HG03378 (cell line): Measurements from ENCODE around the gene STAT6.

ENCODE experiments used
- ATAC-seq: cut with Tn5 transposase; IDR thresholded peaks from one replicate; pipeline ENCODE4 v1.9.1; 2021; ENCODE audit warnings: mild to moderate bottlenecking, moderate library complexity; ENCODE audit not compliant: unreplicated experiment

The STAT6 gene

GRCh38 chr12:57111031-57111734 lies at the start of gene STAT6:
STAT6 (minus strand) TSS chr12:57111362; CDS start chr12:57108278, 3,084 bp downstream.
- peak; percentile 41 for ATAC-seq

DNA sequence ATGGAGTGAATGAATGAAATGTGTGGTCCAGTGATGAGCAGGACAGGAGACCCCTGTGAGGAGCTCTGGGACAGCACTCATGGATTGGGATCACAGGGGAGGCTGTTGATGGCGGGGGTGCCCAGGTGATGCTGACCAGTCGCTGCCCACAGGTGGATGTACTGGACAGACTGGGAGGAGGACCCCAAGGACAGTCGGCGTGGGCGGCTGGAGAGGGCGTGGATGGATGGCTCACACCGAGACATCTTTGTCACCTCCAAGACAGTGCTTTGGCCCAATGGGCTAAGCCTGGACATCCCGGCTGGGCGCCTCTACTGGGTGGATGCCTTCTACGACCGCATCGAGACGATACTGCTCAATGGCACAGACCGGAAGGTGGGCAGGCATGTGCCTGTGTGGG lies 49.6 kb upstream of the STAT6 start:
- no peak for ATAC-seq

DNA sequence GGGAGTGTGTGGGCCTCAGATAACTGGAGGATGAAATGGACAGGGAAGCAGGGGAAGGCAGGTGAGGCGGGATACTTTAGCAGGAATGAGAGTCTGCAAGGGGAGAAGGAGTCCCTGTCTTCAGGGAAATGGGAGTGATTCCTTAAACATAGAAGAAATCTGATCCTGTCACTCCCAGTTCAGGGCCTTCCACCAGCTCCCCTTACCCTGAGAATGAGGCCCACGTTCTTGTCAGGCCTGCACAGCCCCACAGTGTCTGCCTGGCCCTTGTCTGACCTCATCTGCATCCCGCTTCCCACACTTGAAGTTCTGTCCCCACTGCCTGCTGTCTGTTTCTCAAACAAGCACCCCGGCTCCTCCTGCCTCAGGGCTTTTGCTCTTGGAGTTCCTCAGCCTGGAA lies 48.9 kb upstream of the STAT6 start:
- ATAC-seq = no peak

DNA sequence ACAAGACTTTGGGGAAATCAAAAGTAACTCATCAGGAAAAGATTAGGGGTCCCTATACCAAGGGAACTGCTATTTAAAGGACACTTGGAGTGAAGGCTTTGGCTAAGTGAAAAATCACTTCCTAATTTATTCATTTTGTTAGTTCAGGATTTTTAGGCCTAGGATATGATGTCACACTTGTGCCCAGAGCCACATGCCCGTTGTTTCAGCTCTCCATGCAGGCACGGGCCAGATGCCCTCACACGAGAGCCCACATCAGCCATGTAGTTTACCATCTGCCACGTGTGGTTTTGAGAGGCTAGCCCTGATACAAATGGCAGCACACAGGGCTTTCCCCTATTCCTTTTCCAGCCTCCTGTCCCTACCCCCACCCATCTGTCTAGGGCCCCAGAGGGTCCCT lies 48.1 kb upstream of the STAT6 start:
- no peak for ATAC-seq

DNA sequence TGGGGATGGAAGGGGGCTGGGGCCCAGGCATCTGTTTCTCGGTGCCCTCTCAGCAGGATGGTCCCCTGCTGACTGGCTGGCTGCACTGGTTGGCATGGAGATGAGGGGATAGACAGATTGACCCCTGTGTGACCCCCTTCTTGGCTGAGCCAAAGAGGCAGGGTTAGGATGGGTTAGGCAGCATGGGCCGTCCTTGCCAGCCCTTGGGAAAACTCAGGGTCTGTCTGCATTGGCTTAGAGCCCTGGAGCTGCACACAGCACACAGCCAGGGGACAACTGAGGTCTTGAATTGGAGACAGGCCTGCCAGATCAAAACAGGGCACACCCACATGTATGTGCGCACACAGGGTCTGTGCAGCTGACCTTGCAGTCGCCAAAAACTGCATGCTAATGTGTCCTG lies 47.5 kb upstream of the STAT6 start:
- ATAC-seq = no peak

GRCh38 chr12:57158186-57158585 lies 47.0 kb upstream of the STAT6 start:
- no peak for ATAC-seq

GRCh38 chr12:57157588-57158173 lies 46.5 kb upstream of the STAT6 start:
- ATAC-seq = no peak

DNA sequence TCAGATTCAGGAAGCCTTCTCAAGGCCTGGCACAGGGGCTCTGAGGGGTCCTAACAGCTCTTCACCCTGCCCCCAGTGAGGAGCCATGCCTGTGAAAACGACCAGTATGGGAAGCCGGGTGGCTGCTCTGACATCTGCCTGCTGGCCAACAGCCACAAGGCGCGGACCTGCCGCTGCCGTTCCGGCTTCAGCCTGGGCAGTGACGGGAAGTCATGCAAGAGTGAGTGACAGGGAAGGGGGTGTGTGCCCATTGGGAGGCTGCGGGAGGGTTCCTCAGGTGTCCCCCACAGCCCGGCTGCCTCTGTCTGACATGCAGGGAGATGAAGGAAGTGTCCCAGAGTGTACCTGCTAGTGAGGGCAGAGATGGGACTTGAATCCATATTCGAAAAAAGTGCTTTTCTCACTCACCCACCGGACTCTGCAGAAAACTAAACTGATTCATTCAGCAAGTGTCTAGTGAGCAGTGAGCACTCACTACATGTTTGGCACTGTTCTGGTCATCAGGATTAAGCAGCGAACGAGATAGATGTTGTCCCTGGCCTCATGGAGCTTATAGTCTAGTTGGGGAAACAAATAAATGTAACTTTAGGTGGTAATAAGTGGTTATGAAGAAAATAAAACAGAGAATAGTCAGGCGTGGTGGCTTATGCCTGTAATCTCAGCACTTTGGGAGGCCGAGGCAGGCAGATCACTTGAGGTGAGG lies 45.7 kb upstream of the STAT6 start:
- ATAC-seq = no peak

GRCh38 chr12:57154804-57155434 lies 43.8 kb upstream of the STAT6 start:
- ATAC-seq = no peak

- ATAC-seq = no peak
These were observed 42.9 kb upstream of the STAT6 start for GRCh38 chr12:57154076-57154475.

- no peak for ATAC-seq
These were observed 42.3 kb upstream of the STAT6 start for GRCh38 chr12:57153415-57153997.

DNA sequence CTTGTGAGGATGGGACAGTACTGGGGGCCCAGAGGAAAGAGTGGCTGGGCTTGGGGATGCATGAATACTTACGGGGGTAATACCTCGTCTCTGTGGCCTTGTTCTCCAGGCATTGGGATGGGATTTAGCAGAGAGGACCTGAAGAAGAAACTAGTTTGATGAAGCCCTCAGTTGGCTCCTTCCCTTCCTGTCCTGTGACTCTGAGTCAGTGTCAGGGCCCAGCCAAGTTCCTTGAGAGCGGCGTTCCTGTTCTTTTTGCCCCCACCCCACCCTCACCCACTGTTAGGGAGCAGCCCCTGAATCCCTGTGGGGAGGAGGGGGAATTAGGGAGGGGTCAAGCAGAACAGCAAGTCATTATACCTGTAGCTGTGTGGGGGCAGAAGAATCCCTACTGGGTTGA lies 41.5 kb upstream of the STAT6 start:
- ATAC-seq = no peak

DNA sequence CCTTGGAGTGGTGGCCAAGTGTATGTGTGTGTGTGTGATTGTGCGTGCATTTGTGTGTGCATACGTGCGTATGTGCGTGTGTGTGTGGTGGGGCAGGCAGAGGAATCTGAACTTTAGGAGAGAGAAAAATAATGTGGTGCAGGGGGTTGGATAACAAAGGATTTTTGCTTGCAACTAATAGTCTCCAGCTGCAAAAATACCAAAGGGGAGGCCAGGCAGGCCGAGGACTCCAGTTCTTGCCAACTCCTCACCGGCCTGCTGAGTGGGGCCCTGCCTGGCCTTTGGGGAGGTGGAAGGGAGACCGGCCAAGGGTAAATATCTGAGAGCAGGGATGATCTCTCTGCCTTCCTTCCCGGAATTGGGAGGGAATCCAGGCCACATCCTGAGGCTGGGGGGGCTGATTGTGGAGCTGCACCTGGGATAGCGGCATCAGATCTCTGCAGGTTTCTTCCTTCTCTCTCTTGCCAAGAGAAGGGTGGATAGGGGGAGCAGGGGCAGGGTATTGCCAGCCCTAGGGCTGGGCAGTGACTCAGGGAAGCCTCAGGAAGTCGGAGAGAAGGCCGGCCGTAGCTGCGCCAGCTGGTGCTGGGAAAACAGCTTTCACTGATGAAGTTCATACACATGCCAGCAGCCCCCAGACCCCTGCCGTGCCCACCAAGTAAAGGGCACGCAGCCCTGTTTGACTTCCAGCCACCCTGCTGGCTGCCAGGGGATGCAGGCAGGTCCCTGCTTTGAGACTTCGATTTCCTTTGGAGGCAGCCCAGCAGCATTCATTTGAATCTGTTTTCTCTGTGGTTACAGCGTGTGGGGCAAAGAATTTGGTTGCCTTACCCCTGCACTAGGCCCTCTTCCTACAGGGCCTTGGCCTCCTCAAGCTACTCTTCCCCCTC lies 40.8 kb upstream of the STAT6 start:
- no peak for ATAC-seq

DNA sequence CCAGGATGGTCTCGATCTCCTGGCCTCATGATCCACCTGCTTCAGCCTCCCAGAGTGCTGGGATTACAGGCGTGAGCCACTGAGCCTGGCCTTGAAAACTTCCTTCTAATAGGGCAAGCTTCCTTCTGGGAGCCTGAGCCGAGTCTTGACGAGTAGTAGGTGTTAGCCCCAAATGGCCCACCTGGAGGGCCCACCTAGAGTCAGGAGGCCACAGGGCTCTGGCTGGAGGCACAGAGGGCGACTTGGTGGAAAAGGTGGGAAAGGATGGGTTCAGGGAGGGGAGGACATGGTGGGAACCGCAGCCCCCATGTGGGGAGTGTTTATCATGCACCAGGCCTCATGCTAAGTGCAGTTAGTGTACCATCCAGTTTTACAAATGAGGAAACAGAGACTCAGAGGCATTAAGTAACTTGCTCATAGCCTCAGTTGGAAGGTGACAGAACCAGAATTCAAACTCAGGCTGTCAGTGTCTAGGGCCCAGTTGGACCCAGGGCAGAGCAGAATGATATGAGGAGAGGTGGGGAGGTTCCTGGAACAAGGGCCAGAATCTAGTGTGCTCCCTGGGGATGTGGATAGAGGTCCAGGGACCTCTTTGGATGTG lies 39.3 kb upstream of the STAT6 start:
- no peak for ATAC-seq

DNA sequence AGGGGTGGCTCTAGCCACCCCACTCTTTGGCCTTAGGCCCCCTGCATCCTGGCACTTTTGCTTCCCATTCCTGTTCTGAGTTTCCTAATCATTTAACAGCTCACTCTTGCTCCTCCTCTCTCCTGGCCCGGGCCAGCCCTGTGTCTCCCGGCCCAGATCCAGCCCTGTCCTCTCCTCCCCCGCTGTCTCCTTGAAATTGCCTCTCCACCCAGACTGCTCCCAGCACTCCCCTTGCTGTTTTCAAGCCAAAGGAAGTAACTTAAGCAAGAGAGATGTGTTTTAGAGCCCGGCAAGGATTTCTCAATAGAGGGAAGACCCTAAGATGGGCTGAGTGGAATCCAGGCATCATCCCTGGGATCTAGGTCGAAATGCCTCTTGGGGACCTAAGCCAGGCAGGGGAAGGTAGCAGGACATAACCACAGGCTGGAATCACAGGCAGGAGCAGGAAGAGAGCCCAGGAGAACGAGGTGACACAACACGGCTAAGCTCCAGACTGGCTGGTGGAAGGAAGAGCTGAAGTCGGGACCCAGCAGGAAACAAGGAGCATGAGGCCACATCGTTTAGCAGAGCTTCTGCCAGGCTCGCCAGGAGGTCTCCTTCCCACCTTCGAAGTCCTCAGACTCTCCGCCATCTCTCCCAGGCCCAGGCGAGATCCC lies 38.2 kb upstream of the STAT6 start:
- no peak for ATAC-seq

GRCh38 chr12:57148469-57149244 lies 37.5 kb upstream of the STAT6 start:
- no peak for ATAC-seq

DNA sequence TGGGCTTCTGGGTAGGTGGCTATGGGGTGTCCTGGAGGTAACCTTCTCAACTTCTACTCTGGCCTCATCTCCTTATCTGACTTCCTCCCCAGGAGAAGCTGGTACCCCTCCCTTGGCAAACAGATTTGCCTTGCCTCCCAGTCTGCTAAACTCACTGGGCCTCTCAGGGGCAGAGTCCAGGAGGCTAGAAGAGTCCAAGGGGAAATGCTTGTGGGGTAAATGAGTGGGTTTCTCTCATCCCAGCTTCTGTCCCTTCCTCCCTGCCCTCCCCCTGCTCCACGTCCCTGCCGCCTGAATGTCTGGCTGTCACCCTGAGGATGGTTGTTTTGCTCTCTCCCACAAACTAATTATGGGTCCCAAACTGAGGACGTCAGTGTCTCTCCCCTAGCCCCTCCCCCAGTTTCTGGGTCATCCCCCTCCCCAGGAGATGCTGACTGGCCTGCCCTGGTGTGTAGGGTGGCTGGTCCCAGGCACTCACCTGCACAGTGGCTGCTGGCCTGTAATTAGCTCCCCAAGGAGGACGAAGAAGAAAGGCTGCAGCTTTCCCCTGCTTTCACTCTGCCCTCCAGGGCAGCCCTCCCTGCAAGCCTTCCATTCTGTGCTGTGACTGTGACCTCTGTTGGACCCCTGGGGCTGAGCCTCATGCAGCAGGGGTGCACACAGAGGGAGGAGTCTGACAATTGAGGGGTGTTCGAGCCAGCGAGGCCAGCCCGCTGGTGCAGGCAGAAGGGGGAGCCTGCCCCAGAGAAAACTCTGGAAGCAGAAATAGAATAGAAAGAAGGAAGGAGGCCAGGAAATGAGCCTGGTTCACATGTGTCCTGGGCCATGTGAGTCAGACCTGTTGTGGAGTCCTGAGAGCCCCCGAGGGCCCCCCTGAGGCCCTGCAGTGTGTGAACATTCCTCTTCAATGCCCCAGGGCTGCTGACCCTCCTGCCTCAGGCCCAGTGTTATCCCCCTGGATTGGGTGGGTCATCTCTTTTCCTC lies 36.1 kb upstream of the STAT6 start, which contains the start of gene LRP1-AS:
LRP1-AS (minus strand) TSS at position 659 of the 984 bp plus-strand sequence.
- ATAC-seq = no peak
